Loucy (cell line): ENCODE data around the gene HS3ST3B1.

ENCODE experiments used
- H2AFZ ChIP-seq: fragments of 200-600 bp; sonication (generic); 2 replicates; pipeline ENCODE4 v1.6.0; 2016; ENCODE audit warnings: antibody characterized with exemption, mild to moderate bottlenecking, low read length, moderate library complexity
- H3F3A ChIP-seq: fragments of 200-600 bp; 2 replicates; pipeline ENCODE4 v1.6.0; 2016; ENCODE audit warnings: antibody characterized with exemption, low read depth, mild to moderate bottlenecking
- H3K27me3 ChIP-seq: fragments of 200-600 bp; sonication (generic); 2 replicates; pipeline ENCODE4 v1.6.1; 2014; ENCODE audit warnings: low read length, mild to moderate bottlenecking; ENCODE audit not compliant: insufficient read depth, poor library complexity, severe bottlenecking
- H3K36me3 ChIP-seq: fragments of 200-600 bp; sonication (generic); 2 replicates; pipeline ENCODE4 v1.6.1; 2016; ENCODE audit warnings: low read length; ENCODE audit not compliant: insufficient read depth
- H3K4me1 ChIP-seq: fragments of 200-600 bp; sonication (generic); 2 replicates; pipeline ENCODE4 v1.5.1; 2014; ENCODE audit warnings: low read length, mild to moderate bottlenecking; ENCODE audit not compliant: insufficient read depth, poor library complexity, severe bottlenecking
- H3K4me2 ChIP-seq: fragments of 200-600 bp; sonication (generic); 2 replicates; pipeline ENCODE4 v1.6.0; 2014; ENCODE audit warnings: antibody characterized with exemption, low read length, low read depth, mild to moderate bottlenecking; ENCODE audit not compliant: poor library complexity, severe bottlenecking
- H3K4me3 ChIP-seq: fragments of 200-600 bp; sonication (generic); 2 replicates; pipeline ENCODE4 v1.5.1; 2014; ENCODE audit warnings: low read length, mild to moderate bottlenecking, mixed read lengths; ENCODE audit not compliant: poor library complexity, severe bottlenecking
- H3K79me2 ChIP-seq: fragments of 200-600 bp; sonication (generic); 2 replicates; pipeline ENCODE4 v1.6.1; 2014; ENCODE audit warnings: low read length; ENCODE audit not compliant: insufficient read depth
- H3K9ac ChIP-seq: fragments of 200-600 bp; sonication (generic); 2 replicates; pipeline ENCODE4 v1.6.0; 2014; ENCODE audit warnings: mild to moderate bottlenecking, low read depth, low read length, moderate library complexity; ENCODE audit not compliant: poor library complexity, severe bottlenecking
- H3K9me2 ChIP-seq: fragments of 200-600 bp; sonication (generic); replicated peaks from 2 replicates; pipeline ENCODE4 v1.6.1; 2016; ENCODE audit warnings: low read depth, low read length, mixed read lengths
- H3K9me3 ChIP-seq: fragments of 200-600 bp; sonication (generic); 2 replicates; pipeline ENCODE4 v1.6.1; 2014; ENCODE audit warnings: mild to moderate bottlenecking, antibody characterized with exemption, low read length, low read depth; ENCODE audit not compliant: insufficient read depth
- H4K20me1 ChIP-seq: fragments of 200-600 bp; sonication (generic); 2 replicates; pipeline ENCODE4 v1.6.0; 2014; ENCODE audit warnings: antibody characterized with exemption, low read length, mild to moderate bottlenecking; ENCODE audit not compliant: insufficient read depth, poor library complexity, severe bottlenecking
- CTCF ChIP-seq: fragments of 200-600 bp; sonication (generic); conservative IDR thresholded peaks from 2 replicates; pipeline ENCODE4 v1.5.1; 2014; ENCODE audit warnings: mild to moderate bottlenecking, antibody characterized with exemption, low read length
- EZH2phosphoT487 ChIP-seq: fragments of 200-600 bp; IDR thresholded peaks from 2 replicates; pipeline ENCODE4 v1.6.1; 2018; ENCODE audit warnings: antibody characterized with exemption, mild to moderate bottlenecking, moderate library complexity, borderline replicate concordance

HS3ST3B1 gene

DNA sequence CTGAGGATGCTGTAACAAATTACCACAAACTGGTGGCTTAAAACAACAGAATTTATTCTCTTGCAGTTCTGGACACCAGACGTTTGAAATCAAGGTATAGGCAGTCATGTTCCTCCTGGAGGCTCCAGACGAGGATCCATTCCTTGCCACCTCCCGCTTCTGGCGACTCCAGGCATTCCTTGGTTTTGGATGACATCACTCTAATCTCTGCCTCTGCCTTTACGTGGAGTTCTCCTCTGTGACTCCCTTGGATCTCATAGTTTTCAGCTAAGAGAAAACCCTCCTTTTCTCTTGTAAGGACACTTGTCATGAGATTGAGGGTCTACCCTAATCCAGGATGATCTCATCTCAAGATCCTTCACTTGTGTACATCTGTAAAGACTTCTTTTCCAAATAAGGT lies 31.4 kb upstream of the HS3ST3B1 start:
- no peaks in the 10 kb centered on the region for H3K9me2 ChIP-seq
- H3K27me3 ChIP-seq: no peaks in the 10 kb centered on the region
- H2AFZ ChIP-seq: no peak overlapping the region
- no peak overlapping the region for H3K4me2 ChIP-seq
- no peaks in the 10 kb centered on the region for H3F3A ChIP-seq
- no peaks in the 10 kb centered on the region for H4K20me1 ChIP-seq
- H3K9ac ChIP-seq: no peak overlapping the region
- H3K36me3 ChIP-seq: no peaks in the 10 kb centered on the region
- H3K4me1 ChIP-seq: no peaks in the 10 kb centered on the region
- TF ChIP-seq EZH2phosphoT487: no peak
- no peak overlapping the region for H3K4me3 ChIP-seq
- no peaks in the 10 kb centered on the region for H3K9me3 ChIP-seq
- no peaks in the 10 kb centered on the region for H3K79me2 ChIP-seq

- Histone ChIP-seq H2AFZ (no peak overlapping the region), H3K4me3 (no peak overlapping the region), H3K4me2 (no peak overlapping the region), H3K9ac (no peak overlapping the region), H3F3A (no peaks in the 10 kb centered on the region), H3K36me3 (no peaks in the 10 kb centered on the region), H4K20me1 (no peaks in the 10 kb centered on the region), H3K9me2 (no peaks in the 10 kb centered on the region), H3K9me3 (no peaks in the 10 kb centered on the region), H3K4me1 (no peaks in the 10 kb centered on the region), H3K27me3 (no peaks in the 10 kb centered on the region), H3K79me2 (no peaks in the 10 kb centered on the region)
- no peak for TF ChIP-seq CTCF
- TF ChIP-seq EZH2phosphoT487: no peak
Measured at GRCh38 chr17:14270508-14270907, 30.4 kb upstream of the HS3ST3B1 start.

- Histone ChIP-seq H3K9me3 (peaks cover 3% of the 10 kb centered on the region; the same call in 1 of the 2 replicates), H3K9ac (no peak overlapping the region), H4K20me1 (no peaks in the 10 kb centered on the region), H3K79me2 (no peaks in the 10 kb centered on the region), H3K4me2 (no peak overlapping the region), H3K27me3 (no peaks in the 10 kb centered on the region), H3K4me1 (no peaks in the 10 kb centered on the region), H3K4me3 (no peak overlapping the region), H3F3A (no peaks in the 10 kb centered on the region), H3K36me3 (no peaks in the 10 kb centered on the region), H2AFZ (no peak overlapping the region), H3K9me2 (no peaks in the 10 kb centered on the region)
- TF ChIP-seq EZH2phosphoT487 (no peak), CTCF (no peak)
Measured at GRCh38 chr17:14276535-14277250, 24.2 kb upstream of the HS3ST3B1 start.

DNA sequence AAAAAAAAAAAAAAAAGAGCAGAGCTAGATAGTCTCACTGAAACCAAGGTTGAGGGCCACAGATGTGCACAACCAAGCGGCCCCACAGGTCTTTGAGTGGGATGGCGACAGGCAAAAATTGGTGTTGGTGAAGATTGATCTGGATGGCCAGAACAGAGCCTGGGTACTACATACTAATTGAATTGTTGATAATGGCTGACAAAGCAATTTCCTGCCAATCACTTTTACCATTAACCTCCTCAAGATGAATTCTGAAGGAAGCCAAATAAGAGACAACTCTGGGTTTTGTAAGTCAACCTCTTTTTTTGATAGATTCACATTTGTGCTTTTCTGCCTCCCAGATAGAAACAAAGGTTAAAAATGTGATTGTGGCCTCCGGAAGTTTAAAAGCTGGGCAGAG lies 19.4 kb upstream of the HS3ST3B1 start:
- Histone ChIP-seq H3K36me3 (no peaks in the 10 kb centered on the region), H3K79me2 (no peaks in the 10 kb centered on the region)
- no peak for TF ChIP-seq CTCF
- no peak for TF ChIP-seq EZH2phosphoT487

More for the DNA sequence above, 19.4 kb upstream of the HS3ST3B1 start:
- no peaks in the 10 kb centered on the region for H3K9me2 ChIP-seq
- no peaks in the 10 kb centered on the region for H3K27me3 ChIP-seq
- H3K4me1 ChIP-seq: no peaks in the 10 kb centered on the region
- H4K20me1 ChIP-seq: no peaks in the 10 kb centered on the region
- H3K9ac ChIP-seq: no peak overlapping the region
- H3F3A ChIP-seq: no peaks in the 10 kb centered on the region
- H3K4me2 ChIP-seq: no peak overlapping the region
- no peak overlapping the region for H3K4me3 ChIP-seq
- H2AFZ ChIP-seq: no peak overlapping the region
- H3K9me3 ChIP-seq: peaks cover 6% of the 10 kb centered on the region; the same call in 1 of the 2 replicates
